Caco-2 (cell line): Measurements from ENCODE around the gene ZNRF1. TPM values are rescaled to one million over a fixed set of nuclear protein-coding genes. Genes with fewer than 3 reads are reported as not detected.

Experiments
- BruUV-seq: library from RNA; stranded (reverse); fragments of 400-500 nt; replicated peaks from 2 replicates; lab custom pipeline; 2021; lab: Mats Ljungman, UMichigan
- CTCF ChIA-PET: fragments of 300-600 bp; sonication (Branson Sonifier 250); formaldehyde crosslinking; loops from one replicate; lab custom pipeline; 2022; ENCODE audit warnings: antibody characterized with exemption; lab: Charles Lee
- POLR2A ChIA-PET: fragments of 300-600 bp; sonication (Branson Sonifier 250); formaldehyde crosslinking; loops from one replicate; lab custom pipeline; 2022; ENCODE audit warnings: antibody characterized with exemption; lab: Charles Lee
- DNase-seq, 2 experiments: peaks; one replicate each; pipeline versions ENCODE4 v3.0.0 to v3.0.0-alpha.2; 2020 to 2022
- H3K27me3 ChIP-seq: replicated peaks from 2 replicates; pipeline ENCODE4 v1.6.0; 2011; ENCODE audit warnings: low read length; ENCODE audit not compliant: control insufficient read depth, insufficient read depth
- H3K36me3 ChIP-seq: 2 replicates; pipeline ENCODE4 v1.5.1; 2011; ENCODE audit warnings: low read length; ENCODE audit not compliant: control insufficient read depth, insufficient read depth
- H3K4me1 ChIP-seq: fragments of 250-450 bp; sonication (Bioruptor Pico); 2 replicates; pipeline ENCODE4 v1.5.1; 2020; ENCODE audit warnings: mild to moderate bottlenecking
- H3K4me3 ChIP-seq: 2 replicates; pipeline ENCODE4 v1.5.1; 2011; ENCODE audit warnings: low read depth, mild to moderate bottlenecking, control low read depth, low read length
- H3K9me3 ChIP-seq: fragments of 250-450 bp; sonication (Bioruptor Pico); 2 replicates; pipeline ENCODE4 v1.5.1; 2020; ENCODE audit warnings: mild to moderate bottlenecking, moderate library complexity
- H3K27ac Mint-ChIP-seq: one replicate; pipeline ENCODE4 v1.8.0; 2022; ENCODE audit warnings: mixed read lengths; ENCODE audit not compliant: unreplicated experiment
- H3K27me3 Mint-ChIP-seq: one replicate; pipeline ENCODE4 v1.8.0; 2022; ENCODE audit warnings: mixed read lengths; ENCODE audit not compliant: insufficient read depth, unreplicated experiment
- H3K36me3 Mint-ChIP-seq: one replicate; pipeline ENCODE4 v1.8.0; 2022; ENCODE audit warnings: mild to moderate bottlenecking, mixed read lengths; ENCODE audit not compliant: insufficient read depth, unreplicated experiment
- H3K4me1 Mint-ChIP-seq: one replicate; pipeline ENCODE4 v1.8.0; 2022; ENCODE audit warnings: low read depth, mixed read lengths; ENCODE audit not compliant: unreplicated experiment
- H3K4me3 Mint-ChIP-seq: one replicate; pipeline ENCODE4 v1.8.0; 2022; ENCODE audit warnings: mild to moderate bottlenecking, moderate library complexity, mixed read lengths; ENCODE audit not compliant: unreplicated experiment
- H3K9me3 Mint-ChIP-seq: one replicate; pipeline ENCODE4 v1.8.0; 2022; ENCODE audit warnings: mixed read lengths; ENCODE audit not compliant: unreplicated experiment
- intact Hi-C: fragments of 100-400 bp; cut with micrococcal nuclease; formaldehyde crosslinking; loops from one replicate; pipeline ENCODE4 v1.10.0; 2022; ENCODE audit not compliant: unreplicated experiment
- total RNA-seq: library from RNA; stranded (reverse); gene quantifications from 2 replicates; pipeline ENCODE4 v1.2.3, GENCODE V29; 2022
- TF ChIP-seq, protein P1 (sequence below), 2 experiments: fragments of 200-600 bp in 1 of 2; IDR thresholded peaks; 1 replicate in 1 of 2; 2 replicates in 1 of 2; pipeline versions ENCODE4 v1.5.1 to v1.8.0; 2011 to 2022; ENCODE audit warnings: antibody characterized with exemption in 1 of 2, control low read depth in 1 of 2, inconsistent platforms in 1 of 2, low read depth in 1 of 2, low read length in 1 of 2, mild to moderate bottlenecking in 1 of 2, moderate library complexity in 1 of 2; ENCODE audit not compliant: insufficient read depth in 1 of 2, severe bottlenecking in 1 of 2, unreplicated experiment in 1 of 2

ZNRF1 gene
- total RNA-seq, 1 experiment from 2014 or later, result 68.6 TPM

DNA sequence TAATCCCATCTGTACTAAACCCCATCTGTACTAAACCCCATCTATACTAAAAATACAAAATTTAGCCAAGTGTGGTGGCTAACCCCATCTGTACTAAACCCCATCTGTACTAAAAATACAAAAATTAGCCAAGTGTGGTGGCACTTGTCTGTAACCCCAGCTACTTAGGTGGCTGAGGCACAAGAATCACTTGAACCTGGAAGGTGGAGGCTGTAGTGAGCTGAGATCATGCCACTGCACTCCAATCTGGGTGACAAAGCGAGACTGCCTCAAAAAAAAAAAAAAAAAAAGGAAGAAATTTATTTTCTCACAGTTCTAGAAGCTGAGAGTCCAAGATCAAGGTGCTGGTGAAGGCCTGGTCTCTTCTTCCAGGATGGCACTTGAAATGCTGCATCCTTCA is 161.6 kb downstream of the ZNRF1 start:
- no peaks in the 10 kb centered on the region for H3K4me1 Mint-ChIP-seq
- no peak overlapping the region for H3K4me3 Mint-ChIP-seq
- no peaks in the 10 kb centered on the region for H3K4me1 ChIP-seq
- H3K27ac Mint-ChIP-seq, result no peak overlapping the region
- H3K36me3 ChIP-seq, result peaks cover 1% of the 10 kb centered on the region; the same call in 1 of the 2 replicates
- ChIA-PET CTCF (no interaction called here), POLR2A (no interaction called here)
- TF ChIP-seq, protein P1, sequence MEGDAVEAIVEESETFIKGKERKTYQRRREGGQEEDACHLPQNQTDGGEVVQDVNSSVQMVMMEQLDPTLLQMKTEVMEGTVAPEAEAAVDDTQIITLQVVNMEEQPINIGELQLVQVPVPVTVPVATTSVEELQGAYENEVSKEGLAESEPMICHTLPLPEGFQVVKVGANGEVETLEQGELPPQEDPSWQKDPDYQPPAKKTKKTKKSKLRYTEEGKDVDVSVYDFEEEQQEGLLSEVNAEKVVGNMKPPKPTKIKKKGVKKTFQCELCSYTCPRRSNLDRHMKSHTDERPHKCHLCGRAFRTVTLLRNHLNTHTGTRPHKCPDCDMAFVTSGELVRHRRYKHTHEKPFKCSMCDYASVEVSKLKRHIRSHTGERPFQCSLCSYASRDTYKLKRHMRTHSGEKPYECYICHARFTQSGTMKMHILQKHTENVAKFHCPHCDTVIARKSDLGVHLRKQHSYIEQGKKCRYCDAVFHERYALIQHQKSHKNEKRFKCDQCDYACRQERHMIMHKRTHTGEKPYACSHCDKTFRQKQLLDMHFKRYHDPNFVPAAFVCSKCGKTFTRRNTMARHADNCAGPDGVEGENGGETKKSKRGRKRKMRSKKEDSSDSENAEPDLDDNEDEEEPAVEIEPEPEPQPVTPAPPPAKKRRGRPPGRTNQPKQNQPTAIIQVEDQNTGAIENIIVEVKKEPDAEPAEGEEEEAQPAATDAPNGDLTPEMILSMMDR (IDR thresholded peaks at IDR 0.05; ENCODE audit: insufficient read depth in 1 of 2, low read depth in 1 of 2, low read length in 1 of 2, severe bottlenecking in 1 of 2, unreplicated experiment in 1 of 2), result no peak
- no peaks in the 10 kb centered on the region for H3K27me3 Mint-ChIP-seq
- peaks cover 27% of the 10 kb centered on the region for H3K9me3 Mint-ChIP-seq
- no peak for DNase-seq
- H3K27me3 ChIP-seq, result no peaks in the 10 kb centered on the region
- intact Hi-C loops, result no loop called here
- H3K9me3 ChIP-seq, result peaks cover 22% of the 10 kb centered on the region
- no TSS peak for BruUV-seq
- H3K36me3 Mint-ChIP-seq, result peaks cover 75% of the 10 kb centered on the region
- no peak overlapping the region for H3K4me3 ChIP-seq

Other genes with a start within 250 kb of the ZNRF1 start
- 20.1 and 21.3 TPM in 2 replicates for gene FA2H, start 224.2 kb upstream of the ZNRF1 start, total RNA-seq
- 148 and 174 TPM in 2 replicates for gene WDR59, start 13.9 kb upstream of the ZNRF1 start, total RNA-seq
- 4.1 and 4.5 TPM in 2 replicates for gene LDHD, start 117.8 kb downstream of the ZNRF1 start, total RNA-seq
- 11.4 and 14.2 TPM in 2 replicates for gene ZFP1, start 149.5 kb downstream of the ZNRF1 start, total RNA-seq
- gene CTRB2, start 208.1 kb downstream of the ZNRF1 start, total RNA-seq, result not detected in 2 replicates
- gene CTRB1, start 220.0 kb downstream of the ZNRF1 start, total RNA-seq, result not detected in 2 replicates